ENCODE data around the gene CCSER2.

CCSER2 gene

DNA sequence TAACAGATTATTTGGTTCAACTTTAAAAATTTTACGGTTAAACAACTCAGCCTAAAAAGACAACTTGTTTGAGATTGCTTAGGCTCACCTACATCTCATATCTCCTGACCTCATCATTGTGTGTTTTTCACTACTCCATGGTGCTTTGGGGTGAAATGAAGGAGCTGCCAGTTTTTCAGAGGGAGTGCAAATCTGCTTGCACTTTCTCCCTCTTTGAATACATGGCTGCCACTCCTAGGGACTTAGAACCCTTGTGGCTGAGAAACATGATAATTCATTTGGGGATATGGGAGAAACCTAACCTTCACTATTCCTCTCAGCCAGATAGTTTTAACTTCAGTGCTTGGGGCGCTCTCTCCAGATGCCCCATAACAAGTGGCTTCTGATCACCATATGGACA, 2.7 kb downstream of the CCSER2 start:
- H3K27me3 Mint-ChIP-seq, result peaks cover 0 to under 1% of the 10 kb centered on the region in 2 donors
- no peak for ATAC-seq (replicated peaks)
- H3K27ac Mint-ChIP-seq, result no peak overlapping the region
- H3K9me3 Mint-ChIP-seq, result no peaks in the 10 kb centered on the region
- peaks cover 31 to 56% of the 10 kb centered on the region in 2 donors for H3K4me1 Mint-ChIP-seq
- DNase-seq, result no peak
- H3K36me3 Mint-ChIP-seq, result peaks cover 16 to 19% of the 10 kb centered on the region in 2 donors
- H3K4me3 Mint-ChIP-seq, result peak overlapping the region in 1 of 2 donors; percentile 46

DNA sequence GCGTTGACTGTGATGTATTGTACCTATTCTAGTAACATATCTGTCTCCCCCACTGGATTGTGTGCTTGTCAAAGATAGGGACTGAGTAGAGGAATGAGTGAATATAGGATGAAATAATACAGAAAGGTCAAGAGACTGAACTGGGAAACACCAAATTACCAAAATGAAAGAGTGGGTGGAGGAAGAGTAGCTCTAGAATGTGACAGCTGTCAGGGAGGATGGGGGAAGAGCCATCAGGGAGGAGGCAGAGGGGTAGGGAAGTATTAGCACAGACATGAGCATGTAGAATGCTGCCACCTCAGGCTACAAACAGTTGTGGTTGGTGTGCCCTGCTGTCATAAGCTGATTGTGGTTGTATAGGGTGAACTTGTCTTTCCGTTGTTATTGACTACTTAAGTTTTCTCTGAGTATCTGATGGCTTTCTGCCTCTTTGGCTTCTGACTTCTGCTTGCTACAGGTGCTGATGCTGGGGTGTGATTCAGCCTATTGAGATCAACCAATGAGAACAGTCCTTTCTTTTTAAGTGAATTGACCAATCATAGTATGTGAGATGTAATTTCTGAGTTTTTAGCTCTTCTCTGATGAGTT, 5.6 kb downstream of the CCSER2 start:
- Mint-ChIP-seq H3K36me3 (peaks cover 16 to 18% of the 10 kb centered on the region in 2 donors), H3K4me3 (peak overlapping the region in 1 of 2 donors; percentile 14), H3K9me3 (no peaks in the 10 kb centered on the region), H3K4me1 (peaks cover 29 to 45% of the 10 kb centered on the region in 2 donors), H3K27ac (peak overlapping the region; percentile 7), H3K27me3 (no peaks in the 10 kb centered on the region)
- ATAC-seq (replicated peaks), result peak; percentile 77 to 83
- peak; percentile 11 for DNase-seq

DNA sequence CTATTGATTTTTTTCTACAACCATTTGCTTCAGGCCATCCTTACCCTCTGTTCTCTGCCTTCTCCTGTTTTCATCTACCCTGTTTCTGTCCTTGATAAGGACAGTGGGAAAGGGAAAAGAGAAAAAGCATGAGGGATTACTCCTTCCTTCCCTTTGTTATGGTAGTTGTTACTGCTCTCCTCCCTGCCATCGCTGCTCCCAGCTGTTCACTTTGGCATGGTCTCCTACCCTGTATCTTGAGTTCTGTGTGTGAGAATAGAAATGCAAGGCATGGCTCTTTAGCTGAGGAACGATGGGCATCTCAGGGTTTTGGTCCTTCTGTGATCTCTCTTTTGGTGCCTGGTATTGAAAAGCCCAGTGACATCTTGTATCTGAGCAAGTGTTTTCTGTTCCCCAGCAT, 6.4 kb downstream of the CCSER2 start:
- H3K4me3 Mint-ChIP-seq, result peak overlapping the region in 1 of 2 donors; percentile 22

DNA sequence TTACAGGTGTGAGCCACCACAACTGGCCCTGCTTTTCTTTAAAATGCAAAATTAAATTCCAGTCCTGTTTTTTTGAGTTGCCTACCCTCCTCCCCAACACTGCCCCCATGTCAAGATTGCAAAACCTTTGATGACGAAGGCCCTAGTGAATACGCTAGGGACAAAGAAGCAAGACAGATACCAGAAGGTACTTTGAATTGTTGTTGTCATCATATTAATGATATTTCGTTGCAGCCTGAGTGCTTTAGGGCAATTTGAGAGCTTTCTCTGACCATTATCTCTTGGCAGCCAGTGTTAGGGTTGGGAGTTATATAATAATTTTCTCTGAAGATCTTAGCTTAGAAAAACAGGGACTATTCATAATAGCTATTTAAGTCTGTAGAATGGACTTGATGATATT, 7.1 kb downstream of the CCSER2 start:
- Mint-ChIP-seq H3K27ac (no peak overlapping the region), H3K27me3 (no peaks in the 10 kb centered on the region), H3K36me3 (peaks cover 8 to 14% of the 10 kb centered on the region in 2 donors), H3K9me3 (no peaks in the 10 kb centered on the region), H3K4me3 (no peak overlapping the region), H3K4me1 (peaks cover 19 to 34% of the 10 kb centered on the region in 2 donors)
- DNase-seq (no peak), ATAC-seq (replicated peaks) (no peak)

More for the DNA sequence above, 6.4 kb downstream of the CCSER2 start:
- H3K9me3 Mint-ChIP-seq, result no peaks in the 10 kb centered on the region
- H3K27ac Mint-ChIP-seq, result no peak overlapping the region
- DNase-seq (no peak), ATAC-seq (replicated peaks) (no peak)
- H3K27me3 Mint-ChIP-seq, result no peaks in the 10 kb centered on the region
- H3K36me3 Mint-ChIP-seq, result peaks cover 12 to 16% of the 10 kb centered on the region in 2 donors
- H3K4me1 Mint-ChIP-seq, result peaks cover 23 to 38% of the 10 kb centered on the region in 2 donors

DNA sequence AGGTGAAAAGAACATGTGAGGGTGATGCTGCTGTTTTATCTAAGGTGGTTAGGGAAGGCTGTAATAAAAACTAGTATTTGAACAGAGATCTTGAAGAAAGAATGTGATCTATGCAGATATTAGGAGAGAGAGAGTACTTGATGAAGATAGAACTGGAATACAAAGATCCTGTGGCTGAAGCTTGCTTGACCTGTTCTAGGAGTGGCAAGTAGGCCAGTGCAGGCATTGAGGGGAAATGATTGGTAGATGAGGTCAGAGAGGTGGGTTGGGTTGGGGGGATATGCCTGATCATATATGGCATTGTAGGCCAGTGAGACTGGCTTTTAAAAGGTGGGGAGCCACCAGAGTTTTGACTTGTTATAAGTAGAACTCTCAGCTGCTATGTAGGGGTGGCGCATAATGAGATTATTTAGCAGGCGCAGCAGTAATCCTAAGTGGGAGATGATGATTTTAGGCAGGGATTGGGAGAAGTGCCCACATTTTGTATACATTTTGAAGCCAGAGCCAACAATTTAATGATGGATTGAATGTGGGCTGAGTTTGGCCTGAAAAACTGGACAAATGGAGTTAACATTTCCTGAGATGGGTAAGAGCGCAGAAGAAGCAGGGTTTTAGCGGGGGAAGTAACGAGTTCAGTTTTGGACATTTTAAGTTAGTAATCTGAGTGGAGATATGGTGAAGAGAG, 8.2 kb downstream of the CCSER2 start:
- H3K4me1 Mint-ChIP-seq, result peaks cover 21 to 32% of the 10 kb centered on the region in 2 donors
- DNase-seq, result no peak
- H3K27ac Mint-ChIP-seq, result no peak overlapping the region
- peaks cover 7 to 11% of the 10 kb centered on the region in 2 donors for H3K36me3 Mint-ChIP-seq
- no peaks in the 10 kb centered on the region for H3K27me3 Mint-ChIP-seq
- no peaks in the 10 kb centered on the region for H3K9me3 Mint-ChIP-seq
- H3K4me3 Mint-ChIP-seq, result no peak overlapping the region
- no peak for ATAC-seq (replicated peaks)

DNA sequence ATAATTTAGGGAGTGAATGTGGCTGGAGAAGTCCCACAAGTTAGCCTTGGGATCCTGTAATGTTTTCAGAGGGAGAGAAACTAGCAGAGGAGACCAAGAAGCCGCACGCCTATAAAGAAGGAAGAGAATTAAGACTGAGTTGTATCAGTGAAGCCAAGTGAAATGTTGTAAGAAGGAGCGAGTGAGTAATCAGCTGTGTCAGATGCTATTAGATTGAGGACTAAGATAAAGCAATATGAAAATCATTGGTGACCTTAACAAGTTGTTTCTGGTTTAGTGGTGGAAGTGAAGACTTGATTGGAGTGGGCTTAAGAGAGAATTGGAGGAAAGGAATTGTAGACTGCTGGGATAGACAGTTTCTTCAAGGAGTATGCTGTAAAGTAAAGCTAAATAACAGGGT, 8.8 kb downstream of the CCSER2 start:
- Mint-ChIP-seq H3K9me3 (no peaks in the 10 kb centered on the region), H3K27me3 (no peaks in the 10 kb centered on the region), H3K4me3 (no peak overlapping the region), H3K36me3 (peaks cover 11 to 12% of the 10 kb centered on the region in 2 donors), H3K4me1 (peaks cover 26 to 37% of the 10 kb centered on the region in 2 donors), H3K27ac (no peak overlapping the region)
- DNase-seq (no peak), ATAC-seq (replicated peaks) (no peak)

DNA sequence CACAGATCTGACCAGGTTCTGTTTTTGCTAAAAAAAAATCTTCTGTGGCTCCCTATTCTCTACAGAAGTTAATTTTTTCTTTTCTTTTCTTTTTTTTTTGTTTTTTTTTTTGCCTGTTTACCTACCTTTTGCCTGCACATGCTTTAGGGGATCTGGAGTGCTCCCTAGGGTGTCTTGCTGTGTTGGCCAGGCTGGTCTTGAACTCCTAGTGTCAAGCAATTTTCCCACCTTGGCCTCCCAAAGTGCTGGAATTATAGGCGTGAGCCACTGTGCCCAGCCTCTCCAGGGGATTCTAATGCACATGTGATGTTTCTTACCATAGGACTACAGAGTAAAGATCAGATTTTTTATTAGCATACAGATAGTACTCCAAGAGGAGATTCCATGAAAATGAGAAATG, 10.6 kb downstream of the CCSER2 start:
- Mint-ChIP-seq H3K27me3 (no peaks in the 10 kb centered on the region), H3K36me3 (peaks cover 16 to 21% of the 10 kb centered on the region in 2 donors), H3K4me3 (no peak overlapping the region), H3K4me1 (peaks cover 28 to 45% of the 10 kb centered on the region in 2 donors), H3K27ac (no peak overlapping the region), H3K9me3 (no peaks in the 10 kb centered on the region)
- DNase-seq (no peak), ATAC-seq (replicated peaks) (no peak)

DNA sequence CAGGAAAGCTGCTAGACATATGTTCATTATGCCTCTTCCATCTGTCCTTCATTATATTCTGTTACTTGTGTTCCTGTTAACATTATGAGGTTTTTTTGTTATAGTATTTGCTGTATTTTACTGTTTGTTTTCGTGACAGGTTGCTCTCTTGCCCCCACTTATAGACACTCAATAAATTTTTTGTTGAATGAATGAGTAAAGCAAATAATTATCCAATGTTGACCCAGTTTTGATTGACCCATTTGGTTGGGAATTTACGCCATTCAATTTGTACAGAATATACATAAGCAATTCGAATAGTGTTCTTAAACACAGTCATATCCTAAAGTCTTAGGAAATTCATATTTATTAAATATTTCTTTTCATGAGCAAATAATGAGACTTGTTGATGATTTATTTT, 11.8 kb downstream of the CCSER2 start:
- no peak overlapping the region for H3K27ac Mint-ChIP-seq
- H3K36me3 Mint-ChIP-seq, result peaks cover 16 to 30% of the 10 kb centered on the region in 2 donors

DNA sequence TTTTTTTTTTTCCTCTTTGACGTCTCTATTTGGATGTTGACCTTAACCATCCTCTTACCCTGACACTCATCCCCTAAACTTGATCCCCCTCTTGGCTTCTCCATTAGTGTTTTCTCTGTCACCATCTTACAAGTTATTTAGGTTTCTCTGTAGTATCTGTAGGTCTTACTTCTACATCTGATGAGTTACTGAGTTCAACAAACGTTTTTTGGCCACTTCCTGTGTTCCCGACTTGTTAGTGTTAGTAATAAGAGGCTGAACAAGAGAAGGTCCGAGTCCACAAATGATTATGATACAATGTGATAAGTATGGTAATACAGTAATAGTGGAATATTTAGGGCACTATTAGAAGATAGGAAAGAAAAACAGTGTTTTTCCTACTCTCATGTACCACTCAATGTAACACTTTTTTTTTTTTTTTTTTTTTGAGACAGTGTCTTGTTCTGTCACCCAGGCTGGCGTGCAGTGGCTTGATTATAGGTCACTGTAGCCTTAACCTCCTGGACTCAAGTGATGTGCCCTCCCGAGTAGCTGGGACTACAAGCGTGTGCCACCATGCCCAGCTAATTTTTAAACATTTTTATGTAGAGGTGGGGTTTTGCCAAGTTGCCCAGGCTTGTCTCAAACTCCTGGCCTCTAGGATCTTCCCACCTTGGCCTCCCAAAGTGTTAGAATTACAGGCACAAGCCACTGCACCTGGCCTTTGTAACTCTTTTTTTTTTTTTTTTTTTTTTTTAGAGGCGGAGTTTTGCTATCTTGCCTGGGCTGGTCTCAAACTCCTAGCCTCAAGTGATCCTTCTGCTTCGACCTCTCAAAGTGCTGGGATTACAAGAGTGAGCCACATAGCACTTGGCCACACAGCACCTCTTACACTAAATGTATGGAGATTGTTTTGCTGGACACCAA, 12.5 kb downstream of the CCSER2 start:
- H3K36me3 Mint-ChIP-seq, result peaks cover 16 to 30% of the 10 kb centered on the region in 2 donors
- H3K27ac Mint-ChIP-seq, result no peak overlapping the region
- H3K27me3 Mint-ChIP-seq, result no peaks in the 10 kb centered on the region
- no peak overlapping the region for H3K4me3 Mint-ChIP-seq
- ATAC-seq (replicated peaks), result no peak
- no peak for DNase-seq
- H3K9me3 Mint-ChIP-seq, result no peaks in the 10 kb centered on the region
- H3K4me1 Mint-ChIP-seq, result peaks cover 30 to 40% of the 10 kb centered on the region in 2 donors

More for the DNA sequence above, 11.8 kb downstream of the CCSER2 start:
- Mint-ChIP-seq H3K4me1 (peaks cover 30 to 42% of the 10 kb centered on the region in 2 donors), H3K9me3 (no peaks in the 10 kb centered on the region), H3K4me3 (no peak overlapping the region), H3K27me3 (no peaks in the 10 kb centered on the region)
- ATAC-seq (replicated peaks), result no peak
- no peak for DNase-seq

DNA sequence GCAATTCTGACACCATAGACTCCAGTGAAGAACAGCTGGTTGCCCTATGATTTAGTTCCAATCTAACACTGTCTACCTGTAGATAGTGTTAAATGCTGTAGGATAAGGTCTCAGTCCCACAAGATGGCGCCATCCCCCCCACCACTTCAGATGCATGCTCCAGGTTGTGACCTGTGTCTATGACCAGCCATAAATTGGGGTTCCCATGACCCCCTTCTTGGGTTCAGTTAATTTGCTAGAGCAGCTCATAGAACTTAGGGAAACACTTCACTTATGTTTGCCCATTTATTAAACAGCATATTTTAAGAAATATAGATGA, 13.1 kb downstream of the CCSER2 start:
- DNase-seq (no peak), ATAC-seq (replicated peaks) (no peak)
- Mint-ChIP-seq H3K27me3 (no peaks in the 10 kb centered on the region), H3K4me1 (peaks cover 30 to 40% of the 10 kb centered on the region in 2 donors), H3K4me3 (no peak overlapping the region), H3K27ac (no peak overlapping the region), H3K36me3 (peaks cover 16 to 30% of the 10 kb centered on the region in 2 donors), H3K9me3 (no peaks in the 10 kb centered on the region)

DNA sequence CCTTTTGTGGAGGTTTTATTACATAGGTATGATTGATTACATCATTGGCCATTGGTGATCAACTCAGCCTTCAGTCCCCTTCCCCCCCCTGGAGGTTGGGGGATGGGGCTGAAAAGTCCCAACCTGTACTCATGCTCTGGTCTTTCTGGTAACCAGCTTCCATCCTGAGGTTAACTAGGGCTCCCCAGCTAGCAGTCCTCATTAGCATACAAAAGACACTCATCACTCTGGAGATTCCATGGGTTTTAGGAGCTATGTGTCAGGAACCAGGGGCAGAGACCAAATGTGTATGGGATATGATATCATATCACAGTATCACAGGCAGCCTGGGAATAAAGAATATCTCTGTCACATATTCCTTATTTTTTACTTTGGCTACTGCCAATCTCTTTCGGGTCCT, 13.6 kb downstream of the CCSER2 start:
- Mint-ChIP-seq H3K9me3 (no peaks in the 10 kb centered on the region), H3K27me3 (no peaks in the 10 kb centered on the region), H3K4me1 (peaks cover 30 to 40% of the 10 kb centered on the region in 2 donors), H3K27ac (no peak overlapping the region), H3K4me3 (no peak overlapping the region), H3K36me3 (peaks cover 16 to 33% of the 10 kb centered on the region in 2 donors)
- ATAC-seq (replicated peaks) (no peak), DNase-seq (no peak)

DNA sequence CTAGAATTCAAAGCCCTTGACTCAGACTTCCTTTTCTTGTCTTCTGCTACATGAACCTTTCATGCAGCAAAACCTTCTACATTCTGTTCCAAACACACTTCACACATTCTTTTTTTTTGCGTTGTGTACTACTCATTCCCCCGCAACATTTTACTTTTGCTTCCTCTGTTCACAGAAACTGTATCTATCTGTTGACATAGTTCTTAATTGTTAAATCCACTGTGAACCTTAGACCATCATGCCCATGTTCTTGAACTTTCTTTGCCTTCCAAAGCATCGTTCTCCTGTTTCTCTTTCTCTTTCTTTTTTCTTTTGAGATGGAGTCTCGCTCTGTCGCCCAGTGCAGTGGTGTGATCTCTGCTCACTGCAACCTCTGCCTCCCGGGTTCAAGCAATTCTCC, 14.2 kb downstream of the CCSER2 start:
- peak overlapping the region; percentile 5 for H3K27ac Mint-ChIP-seq
- no peak for ATAC-seq (replicated peaks)
- H3K36me3 Mint-ChIP-seq, result peaks cover 16 to 34% of the 10 kb centered on the region in 2 donors
- H3K4me3 Mint-ChIP-seq, result no peak overlapping the region
- no peak for DNase-seq
- H3K27me3 Mint-ChIP-seq, result no peaks in the 10 kb centered on the region
- peaks cover 30 to 40% of the 10 kb centered on the region in 2 donors for H3K4me1 Mint-ChIP-seq
- no peaks in the 10 kb centered on the region for H3K9me3 Mint-ChIP-seq

DNA sequence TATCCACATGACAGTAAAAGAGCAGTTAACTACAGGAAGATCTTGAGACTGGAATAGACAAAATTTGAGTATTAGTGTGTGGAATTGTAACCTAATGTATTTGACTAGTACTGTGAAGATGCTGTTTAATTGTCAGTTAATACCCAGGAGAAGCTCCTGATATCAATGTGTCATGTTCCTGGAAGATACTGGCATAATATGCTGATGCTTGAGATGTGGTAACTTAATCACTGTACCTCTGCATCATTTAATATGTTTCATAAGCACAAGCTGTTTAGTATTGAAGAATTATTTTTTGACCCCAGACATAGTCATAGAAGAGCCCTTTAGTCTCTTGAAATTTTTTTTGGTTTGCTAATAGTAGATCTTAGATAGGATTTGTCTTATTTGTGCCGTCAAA, 15.4 kb downstream of the CCSER2 start:
- Mint-ChIP-seq H3K27ac (no peak overlapping the region), H3K4me1 (peaks cover 33 to 48% of the 10 kb centered on the region in 2 donors), H3K36me3 (peaks cover 23 to 44% of the 10 kb centered on the region in 2 donors), H3K4me3 (no peak overlapping the region), H3K27me3 (no peaks in the 10 kb centered on the region), H3K9me3 (no peaks in the 10 kb centered on the region)
- ATAC-seq (replicated peaks) (no peak), DNase-seq (no peak)

DNA sequence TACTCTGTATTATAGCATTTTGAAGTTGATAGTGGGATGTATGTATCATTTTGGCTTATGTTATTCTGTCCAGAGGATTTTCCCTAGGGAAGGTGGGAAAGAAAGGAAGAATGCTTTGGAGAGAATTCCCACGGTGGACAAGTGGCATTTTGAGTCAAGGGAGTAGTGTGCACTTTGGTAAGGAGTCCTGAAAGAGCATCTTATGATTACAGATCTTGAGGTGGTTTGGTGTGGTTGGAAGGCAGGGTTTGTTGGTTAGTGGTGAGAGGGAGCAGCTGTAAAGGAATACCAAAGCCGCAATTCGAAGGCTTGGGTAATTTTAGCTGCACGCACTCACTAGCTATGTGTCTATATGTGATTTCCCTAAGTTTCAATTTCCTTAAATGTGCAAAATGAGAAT, 16.1 kb downstream of the CCSER2 start:
- H3K27ac Mint-ChIP-seq, result no peak overlapping the region
- H3K9me3 Mint-ChIP-seq, result no peaks in the 10 kb centered on the region
- no peak for DNase-seq
- no peaks in the 10 kb centered on the region for H3K27me3 Mint-ChIP-seq
- H3K4me1 Mint-ChIP-seq, result peaks cover 33 to 55% of the 10 kb centered on the region in 2 donors
- H3K36me3 Mint-ChIP-seq, result peaks cover 22 to 47% of the 10 kb centered on the region in 2 donors
- ATAC-seq (replicated peaks), result no peak
- no peak overlapping the region for H3K4me3 Mint-ChIP-seq

All from stimulated activated naive B cell treated with anti-CD40 and anti-IgM and Interleukin-4, amounts not matched to agents 10 μg/mL and 1 μg/mL and 100 μg/mL, for 72 hours (primary cell).